GM18868 (cell line): ENCODE data around the gene HLA-A.
A peak's percentile ranks its signal among the peaks of the same experiment; 100 is the strongest.
"Not testable (repeated sequence)": the region's sequence is repeated elsewhere in the genome, so short reads cannot be mapped to it uniquely, and the experiment has no call there.

ENCODE experiments used
- ATAC-seq: cut with Tn5 transposase; IDR thresholded peaks from one replicate; pipeline ENCODE4 v1.9.1; 2021; ENCODE audit warnings: mild to moderate bottlenecking, moderate library complexity; ENCODE audit not compliant: unreplicated experiment

HLA-A gene

GRCh38 chr6:29942275-29943052 lies at the start of gene HLA-A:
TSS of gene HLA-A (plus strand) at chr6:29942532. CDS start at chr6:29942554, 22 bp downstream.
- ATAC-seq = peak; percentile 90

GRCh38 chr6:29892696-29893095 lies 49.6 kb upstream of the HLA-A start:
- ATAC-seq = no peak

- ATAC-seq = no peak
Observed at GRCh38 chr6:29899281-29899680, 43.1 kb upstream of the HLA-A start.

GRCh38 chr6:29905286-29905685 lies 37.0 kb upstream of the HLA-A start:
- ATAC-seq = no peak

GRCh38 chr6:29907637-29908340 lies 34.5 kb upstream of the HLA-A start:
- no peak for ATAC-seq

- ATAC-seq = no peak
Observed at GRCh38 chr6:29908341-29908662, 34.0 kb upstream of the HLA-A start.

GRCh38 chr6:29908710-29909109 lies 33.6 kb upstream of the HLA-A start:
- ATAC-seq = no peak

GRCh38 chr6:29909985-29910384 lies 32.3 kb upstream of the HLA-A start:
- no peak for ATAC-seq

- no peak for ATAC-seq
Observed at GRCh38 chr6:29912840-29913239, 29.5 kb upstream of the HLA-A start.

GRCh38 chr6:29916741-29917140 lies 25.6 kb upstream of the HLA-A start:
- no peak for ATAC-seq

- no peak for ATAC-seq
Observed at GRCh38 chr6:29917857-29918256, 24.5 kb upstream of the HLA-A start.

- ATAC-seq = no peak
Observed at GRCh38 chr6:29919506-29920445, 22.6 kb upstream of the HLA-A start.

- no peak for ATAC-seq
Observed at GRCh38 chr6:29924287-29924686, 18.0 kb upstream of the HLA-A start.

- no peak for ATAC-seq
Observed at GRCh38 chr6:29924731-29925130, 17.6 kb upstream of the HLA-A start.

GRCh38 chr6:29925321-29925720 lies 17.0 kb upstream of the HLA-A start:
- no peak for ATAC-seq

- peak; percentile 24 for ATAC-seq
Observed at GRCh38 chr6:29925727-29926412, 16.5 kb upstream of the HLA-A start.

- ATAC-seq = peak; percentile 64
Observed at GRCh38 chr6:29926413-29927274, 15.7 kb upstream of the HLA-A start.

GRCh38 chr6:29927275-29927569 lies 15.1 kb upstream of the HLA-A start:
- ATAC-seq = no peak

- ATAC-seq = no peak
Observed at GRCh38 chr6:29927841-29928388, 14.4 kb upstream of the HLA-A start.

GRCh38 chr6:29930047-29930446 lies 12.3 kb upstream of the HLA-A start:
- not testable (repeated sequence) for ATAC-seq
